ENCODE measurements around the gene DGKG.

DGKG gene

DNA sequence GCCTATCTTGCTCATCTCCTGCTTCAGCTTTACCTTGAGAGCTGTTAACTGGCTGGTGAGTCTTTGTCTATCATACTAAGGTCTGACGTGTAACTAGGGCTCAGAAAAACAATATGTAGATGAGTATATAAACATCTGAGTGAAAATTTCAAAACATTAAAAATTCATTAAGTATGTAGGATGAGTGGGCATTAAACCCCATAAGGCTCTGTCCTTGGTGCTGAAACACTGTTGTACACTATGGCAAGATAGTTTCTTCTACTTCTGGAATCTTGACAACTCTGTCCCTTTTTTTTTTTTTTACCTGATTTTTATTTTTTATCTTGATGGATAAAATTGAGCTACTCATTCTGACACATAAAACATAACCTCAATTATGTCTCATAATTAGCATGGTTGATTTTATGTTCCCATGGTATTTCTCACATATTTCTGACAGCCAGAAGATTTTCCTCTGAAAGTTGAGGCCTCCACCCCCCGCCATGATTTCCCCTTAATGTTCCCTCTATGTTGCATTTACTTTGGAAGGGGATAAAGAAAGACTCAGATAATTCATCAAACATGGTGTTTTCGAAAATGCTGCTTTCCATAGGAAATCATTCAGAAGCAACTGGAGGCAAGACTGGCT, 54.3 kb downstream of the DGKG start:
- TF ChIP-seq, protein P1, sequence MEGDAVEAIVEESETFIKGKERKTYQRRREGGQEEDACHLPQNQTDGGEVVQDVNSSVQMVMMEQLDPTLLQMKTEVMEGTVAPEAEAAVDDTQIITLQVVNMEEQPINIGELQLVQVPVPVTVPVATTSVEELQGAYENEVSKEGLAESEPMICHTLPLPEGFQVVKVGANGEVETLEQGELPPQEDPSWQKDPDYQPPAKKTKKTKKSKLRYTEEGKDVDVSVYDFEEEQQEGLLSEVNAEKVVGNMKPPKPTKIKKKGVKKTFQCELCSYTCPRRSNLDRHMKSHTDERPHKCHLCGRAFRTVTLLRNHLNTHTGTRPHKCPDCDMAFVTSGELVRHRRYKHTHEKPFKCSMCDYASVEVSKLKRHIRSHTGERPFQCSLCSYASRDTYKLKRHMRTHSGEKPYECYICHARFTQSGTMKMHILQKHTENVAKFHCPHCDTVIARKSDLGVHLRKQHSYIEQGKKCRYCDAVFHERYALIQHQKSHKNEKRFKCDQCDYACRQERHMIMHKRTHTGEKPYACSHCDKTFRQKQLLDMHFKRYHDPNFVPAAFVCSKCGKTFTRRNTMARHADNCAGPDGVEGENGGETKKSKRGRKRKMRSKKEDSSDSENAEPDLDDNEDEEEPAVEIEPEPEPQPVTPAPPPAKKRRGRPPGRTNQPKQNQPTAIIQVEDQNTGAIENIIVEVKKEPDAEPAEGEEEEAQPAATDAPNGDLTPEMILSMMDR (conservative IDR thresholded peaks at IDR 0.05; ENCODE audit: low read depth) = no peak
- H3K27ac ChIP-seq = no peak overlapping the region
- DNase-seq (ENCODE audit: low spot score) = no peak
- POLR2A ChIA-PET (ENCODE audit: low non-redundant PET) = no interaction called here
- CTCF ChIA-PET = interaction anchor here (0.6 kb wide), 1 partner anchor 1888 kb away, joined by 3 read pairs; no protein-coding TSS in a partner anchor

DNA sequence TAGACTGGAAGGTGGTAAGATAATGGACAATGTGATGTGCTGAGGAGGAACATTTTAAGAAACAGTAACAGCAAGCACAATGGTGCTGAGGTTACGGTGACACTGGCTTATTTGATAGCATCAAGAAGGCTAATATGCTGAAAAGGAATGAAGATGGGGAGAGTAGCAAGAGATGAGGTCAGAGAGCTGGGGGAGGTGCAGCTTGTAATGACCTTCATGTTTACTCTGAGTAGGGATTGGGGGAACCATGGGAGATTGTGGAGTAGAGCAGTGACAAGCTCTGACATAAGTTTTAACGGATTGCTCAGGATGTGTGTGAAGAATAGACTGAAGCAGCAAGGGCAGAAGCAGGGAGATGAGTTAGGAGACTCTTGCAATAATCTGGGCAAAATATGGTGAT, 56.7 kb downstream of the DGKG start:
- no peak for DNase-seq (ENCODE audit: low spot score)
- ChIA-PET CTCF (no interaction called here), POLR2A (ENCODE audit: low non-redundant PET) (no interaction called here)
- TF ChIP-seq, protein P1 (conservative IDR thresholded peaks at IDR 0.05; ENCODE audit: low read depth) = no peak
- H3K27ac ChIP-seq = no peak overlapping the region

DNA sequence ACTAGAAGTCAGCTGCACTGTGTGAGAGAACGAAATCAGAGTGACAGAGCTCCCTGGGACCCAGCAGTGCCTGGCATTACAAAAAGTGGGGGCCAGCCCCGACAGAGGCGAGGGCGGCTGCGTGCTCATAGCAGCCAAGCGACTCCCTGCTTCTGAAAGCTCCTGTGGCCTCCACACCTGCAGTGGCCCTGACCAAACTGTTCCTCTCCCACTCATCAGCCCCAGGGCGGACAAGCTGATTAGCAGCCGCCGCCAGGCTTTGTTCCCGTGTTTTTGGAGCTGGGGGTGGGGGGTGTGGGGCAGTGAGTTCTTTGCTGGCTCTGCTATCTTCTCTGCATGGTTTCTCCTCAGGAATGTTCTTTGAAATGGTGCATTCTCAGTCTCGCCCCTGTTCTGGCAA, 58.1 kb downstream of the DGKG start:
- POLR2A ChIA-PET (ENCODE audit: low non-redundant PET) = no interaction called here
- DNase-seq (ENCODE audit: low spot score) = no peak
- TF ChIP-seq, protein P1 (conservative IDR thresholded peaks at IDR 0.05; ENCODE audit: low read depth) = no peak

DNA sequence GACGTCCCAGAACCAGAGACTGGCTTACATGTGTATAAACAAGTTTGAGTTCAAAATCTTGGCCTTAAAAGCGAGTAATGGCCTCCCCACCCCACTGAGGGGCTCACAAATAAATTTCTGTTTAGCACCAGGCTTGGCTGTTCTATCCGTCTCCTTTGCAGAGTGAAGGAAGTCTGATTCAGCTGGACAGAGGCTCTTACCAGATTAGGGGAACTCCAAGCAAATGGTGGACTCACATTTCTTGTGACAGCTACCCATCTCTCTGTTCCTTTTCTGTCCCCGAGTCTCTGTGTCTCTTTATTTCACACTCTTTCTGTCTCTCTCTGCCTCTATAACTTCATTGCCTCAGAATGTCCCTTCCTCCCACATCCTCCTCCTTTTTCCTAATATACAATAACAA, 62.7 kb downstream of the DGKG start:
- CTCF ChIA-PET = no interaction called here
- no peak for DNase-seq (ENCODE audit: low spot score)
- no peak overlapping the region for H3K27ac ChIP-seq
- POLR2A ChIA-PET (ENCODE audit: low non-redundant PET) = no interaction called here
- TF ChIP-seq, protein P1 (conservative IDR thresholded peaks at IDR 0.05; ENCODE audit: low read depth) = no peak

More for the DNA sequence above, 58.1 kb downstream of the DGKG start:
- no peak overlapping the region for H3K27ac ChIP-seq
- CTCF ChIA-PET = no interaction called here

DNA sequence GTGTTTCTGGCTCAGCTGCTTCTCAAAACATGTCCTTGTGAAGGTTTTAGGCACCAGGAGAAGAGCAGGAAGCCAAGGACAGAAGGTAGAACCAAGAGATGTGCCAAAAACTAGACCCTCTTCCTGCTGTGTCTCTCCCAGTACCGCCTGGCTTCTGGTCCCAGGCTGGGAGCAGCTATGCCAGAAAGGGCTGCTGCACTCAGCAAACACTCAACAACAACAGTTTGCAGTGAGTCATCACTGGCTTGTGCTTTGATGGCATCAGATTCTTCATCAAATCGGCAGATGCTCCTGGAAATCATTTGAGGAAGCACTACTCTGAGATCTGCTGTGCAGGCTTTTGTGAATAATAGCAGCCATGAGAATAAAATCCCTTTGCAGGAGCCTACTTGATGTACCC, 63.2 kb downstream of the DGKG start:
- ChIA-PET POLR2A (ENCODE audit: low non-redundant PET) (no interaction called here), CTCF (no interaction called here)
- DNase-seq (ENCODE audit: low spot score) = no peak
- TF ChIP-seq, protein P1 (conservative IDR thresholded peaks at IDR 0.05; ENCODE audit: low read depth) = no peak
- no peak overlapping the region for H3K27ac ChIP-seq

DNA sequence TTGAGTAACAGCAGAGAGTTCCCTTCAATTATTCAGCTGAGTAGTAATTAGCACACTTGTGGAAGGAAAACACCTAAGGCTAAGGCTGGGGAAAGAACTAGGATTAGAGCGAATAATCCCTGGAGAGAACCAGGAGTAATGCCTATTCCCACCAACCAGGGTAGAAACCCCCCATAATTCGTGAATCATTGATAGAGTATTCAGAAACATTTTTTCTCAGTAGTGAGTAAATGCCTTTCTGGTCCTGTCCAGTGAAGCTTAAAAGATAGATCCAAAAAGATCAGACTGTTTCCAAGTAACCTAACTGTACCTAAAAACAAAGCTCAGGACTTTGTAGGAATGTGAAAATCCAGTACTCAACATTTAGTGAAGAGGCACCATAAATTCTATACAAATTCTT, 71.2 kb downstream of the DGKG start:
- TF ChIP-seq, protein P1 (conservative IDR thresholded peaks at IDR 0.05; ENCODE audit: low read depth) = no peak
- CTCF ChIA-PET = interaction anchor here (0.6 kb wide), 1 partner anchor 401 kb away, joined by 3 read pairs; no protein-coding TSS in a partner anchor
- POLR2A ChIA-PET (ENCODE audit: low non-redundant PET) = no interaction called here
- DNase-seq (ENCODE audit: low spot score) = no peak
- H3K27ac ChIP-seq = no peak overlapping the region

All from RWPE1 (cell line).